Spinal cord (tissue), 10 donors: ENCODE results near the gene THUMPD3. TPM values are rescaled to one million over a fixed set of nuclear protein-coding genes. Genes with fewer than 3 reads are reported as not detected.

Experiments
- DNase-seq, 6 donors: peaks; one replicate each; pipeline versions ENCODE4 v3.0.0 to v3.0.0-alpha.2; 2013 to 2015; ENCODE audit warnings: low spot score in 6 of 6, low read depth in 4 of 6
- H3K27ac ChIP-seq: one replicate; pipeline ENCODE4 v1.5.1; 2013; ENCODE audit warnings: low read depth, low read length, control low read depth
- H3K27me3 ChIP-seq: one replicate; pipeline ENCODE4 v1.6.1; 2013; ENCODE audit warnings: low read length; ENCODE audit not compliant: control insufficient read depth, insufficient read depth
- H3K36me3 ChIP-seq: one replicate; pipeline ENCODE4 v1.6.1; 2013; ENCODE audit warnings: low read length; ENCODE audit not compliant: control insufficient read depth, insufficient read depth
- H3K4me1 ChIP-seq: one replicate; pipeline ENCODE4 v1.6.1; 2013; ENCODE audit warnings: low read length; ENCODE audit not compliant: control insufficient read depth, insufficient read depth
- H3K4me3 ChIP-seq: one replicate; pipeline ENCODE4 v1.5.1; 2013; ENCODE audit warnings: low read depth, low read length, control low read depth
- H3K9me3 ChIP-seq: one replicate; pipeline ENCODE4 v1.6.1; 2013; ENCODE audit warnings: low read length; ENCODE audit not compliant: control insufficient read depth, insufficient read depth
- WGBS: methylation state at CpG from one replicate; pipeline ENCODE4 v1.1.5; 2013; ENCODE audit warnings: missing lambda C conversion rate; ENCODE audit not compliant: insufficient coverage; 5-methylcytosine and 5-hydroxymethylcytosine counted together
- polyA plus RNA-seq, 2 donors: library from polyadenylated mRNA; unstranded; fragments of 120-200 nt; gene quantifications; one replicate each; pipeline ENCODE4 v1.2.1, GENCODE V29; 2013; ENCODE audit not compliant: insufficient read length in 2 of 2
- total RNA-seq, 2 donors: library from RNA; depleted of rRNA in 1 of 2; stranded (reverse); fragments of 120-200 nt in 1 of 2; fragments of >200 nt in 1 of 2; gene quantifications; one replicate each; pipeline versions ENCODE4 v1.2.3 to v1.2.4, GENCODE V29; 2013 to 2014
- donor health status: healthy.

The THUMPD3 gene
- total and polyA plus RNA-seq, 4 donors: 48.1 to 50.1 (median 48.8) TPM

DNA sequence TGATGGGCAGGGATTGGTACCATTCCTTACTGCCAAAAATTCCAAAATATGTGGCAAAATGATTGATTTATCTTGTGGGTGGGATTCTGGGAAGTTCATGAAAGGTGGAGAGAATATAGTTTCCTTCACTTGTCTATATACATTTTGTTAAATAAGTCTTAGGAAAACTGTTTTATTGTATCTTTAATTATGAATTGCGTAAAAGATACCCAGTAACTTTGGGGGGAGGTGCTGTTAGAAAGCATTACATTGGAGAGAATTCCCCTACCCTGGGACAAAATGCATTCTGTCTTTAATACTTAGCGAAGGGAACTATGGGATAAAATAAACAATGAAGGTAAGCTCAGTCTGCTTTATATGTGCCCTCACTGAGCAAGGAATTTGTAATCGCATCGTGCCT is 39.1 kb downstream of the THUMPD3 start:
- Histone ChIP-seq H3K36me3 (no peaks in the 10 kb centered on the region), H3K4me3 (no peak overlapping the region), H3K27me3 (no peaks in the 10 kb centered on the region), H3K4me1 (peaks cover 5% of the 10 kb centered on the region), H3K27ac (peak overlapping the region; percentile 83), H3K9me3 (no peaks in the 10 kb centered on the region)
- WGBS: no CpG with 5 or more reads among the region's 4 CpGs
- DNase-seq: peak in 1 of 6 donors; percentile 17

DNA sequence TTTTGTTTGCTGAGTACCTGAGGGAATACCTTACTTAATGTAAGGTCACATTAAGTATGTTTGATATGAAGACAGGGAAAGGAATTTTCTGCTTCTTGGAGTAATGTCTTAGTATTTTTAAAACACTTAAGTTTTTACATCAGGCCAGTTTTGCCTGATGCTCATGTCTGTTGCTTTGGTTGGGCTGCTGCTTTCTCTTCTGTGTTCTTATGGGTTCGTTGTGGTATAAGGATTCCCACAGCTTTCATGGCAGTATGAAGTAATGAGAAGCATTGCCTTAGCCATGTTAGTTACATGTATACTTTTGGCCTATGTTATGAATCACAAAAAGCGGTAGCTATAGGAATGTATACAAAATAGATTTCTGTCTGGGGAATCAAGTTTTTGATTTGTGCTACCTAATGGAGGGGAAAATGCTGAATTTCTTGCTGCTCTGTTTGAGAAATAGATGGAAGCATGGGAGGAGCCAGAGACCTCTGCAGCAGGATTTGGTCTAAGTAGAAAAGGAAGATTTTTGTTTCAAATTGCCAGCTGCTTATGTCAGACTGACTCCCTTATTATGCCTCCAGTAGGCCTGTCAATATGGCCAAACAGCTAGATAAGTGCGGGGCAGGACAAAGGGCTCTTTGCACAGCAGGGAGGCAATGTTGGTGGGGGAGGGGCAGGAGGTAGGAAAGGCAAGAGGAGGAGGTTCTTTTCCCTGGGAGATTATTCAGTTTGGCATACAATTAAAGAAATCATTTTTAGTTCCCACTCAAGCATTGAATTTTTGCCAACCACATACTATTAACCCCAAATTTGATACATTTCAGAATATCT is 39.8 kb downstream of the THUMPD3 start:
- Histone ChIP-seq H3K4me1 (peaks cover 6% of the 10 kb centered on the region), H3K36me3 (no peaks in the 10 kb centered on the region), H3K4me3 (no peak overlapping the region), H3K27ac (peak overlapping the region; percentile 83), H3K27me3 (no peaks in the 10 kb centered on the region), H3K9me3 (no peaks in the 10 kb centered on the region)
- 0% methylated on average over 2 of the region's 3 CpGs for WGBS
- peak in 2 of 6 donors; percentile 84 to 86 for DNase-seq

DNA sequence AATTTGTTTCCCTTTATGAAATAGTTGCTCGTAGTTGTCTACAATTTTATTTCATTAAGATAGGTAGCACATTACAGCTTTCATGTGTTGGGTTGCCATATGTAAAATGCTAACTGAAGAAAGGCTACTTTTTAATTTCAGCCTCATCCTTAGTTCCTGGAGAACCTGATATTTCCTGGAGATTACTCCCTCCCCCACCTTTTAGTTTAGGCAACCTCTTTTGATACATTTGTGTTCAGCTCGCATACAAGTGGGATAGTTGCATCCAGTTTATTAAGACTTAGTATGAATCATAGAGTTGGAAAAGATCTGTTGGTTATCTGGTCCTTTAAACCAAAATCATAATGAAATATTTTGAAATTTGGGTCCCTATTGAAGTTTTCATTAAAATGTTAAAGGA is 40.6 kb downstream of the THUMPD3 start:
- peak overlapping the region; percentile 83 for H3K27ac ChIP-seq
- H3K9me3 ChIP-seq: no peaks in the 10 kb centered on the region
- no peak overlapping the region for H3K4me3 ChIP-seq
- WGBS: no CpG with 5 or more reads among the region's 2 CpGs
- no peaks in the 10 kb centered on the region for H3K27me3 ChIP-seq
- no peaks in the 10 kb centered on the region for H3K36me3 ChIP-seq
- no peak for DNase-seq
- peaks cover 8% of the 10 kb centered on the region for H3K4me1 ChIP-seq

DNA sequence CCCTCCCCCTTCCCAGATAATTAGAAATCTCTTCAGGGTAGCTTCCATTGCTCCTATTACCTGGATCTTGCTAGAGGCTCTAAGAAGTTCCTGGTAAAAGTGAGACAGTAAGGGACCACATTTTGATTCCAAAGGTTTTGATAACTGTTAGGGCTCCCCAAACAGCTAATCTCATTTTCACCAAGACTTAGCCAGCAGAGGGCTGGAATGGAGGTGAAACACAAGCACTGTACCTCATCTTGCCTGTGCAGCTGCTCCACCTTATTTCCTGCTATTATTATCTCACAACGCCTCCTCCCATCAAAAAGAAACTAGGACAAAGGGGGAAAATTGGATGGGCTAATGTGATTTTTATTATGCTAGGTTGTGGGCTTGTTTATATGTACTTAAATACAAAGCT is 41.8 kb downstream of the THUMPD3 start:
- H3K27me3 ChIP-seq: no peaks in the 10 kb centered on the region
- no peaks in the 10 kb centered on the region for H3K9me3 ChIP-seq
- DNase-seq: peak in 1 of 6 donors; percentile 17
- no CpG with 5 or more reads among the region's 1 CpG for WGBS
- H3K27ac ChIP-seq: no peak overlapping the region
- H3K4me1 ChIP-seq: peaks cover 8% of the 10 kb centered on the region
- H3K36me3 ChIP-seq: no peaks in the 10 kb centered on the region
- no peak overlapping the region for H3K4me3 ChIP-seq

DNA sequence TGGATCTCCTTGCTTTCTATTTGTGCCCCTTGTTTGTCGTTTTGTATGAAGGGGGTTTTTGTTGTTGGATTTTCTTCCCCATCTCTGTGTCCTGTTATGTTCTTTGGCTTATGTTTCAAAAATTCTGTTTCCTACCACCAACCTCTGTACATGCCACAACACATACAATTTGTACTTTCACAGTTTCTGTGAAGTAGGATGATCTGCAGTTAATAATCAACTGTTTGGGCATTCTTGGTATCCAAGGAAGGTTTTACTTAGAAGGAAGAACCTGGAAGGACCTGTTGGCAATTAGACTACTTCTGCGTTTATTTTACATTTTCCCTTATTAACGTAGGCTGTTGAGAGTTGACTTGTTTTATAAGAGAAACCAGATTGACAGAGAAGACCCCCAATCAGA is 42.9 kb downstream of the THUMPD3 start:
- Histone ChIP-seq H3K9me3 (no peaks in the 10 kb centered on the region), H3K4me1 (peaks cover 8% of the 10 kb centered on the region), H3K27ac (no peak overlapping the region), H3K4me3 (no peak overlapping the region), H3K27me3 (no peaks in the 10 kb centered on the region), H3K36me3 (no peaks in the 10 kb centered on the region)
- no CpG with 5 or more reads among the region's 3 CpGs for WGBS
- no peak for DNase-seq

DNA sequence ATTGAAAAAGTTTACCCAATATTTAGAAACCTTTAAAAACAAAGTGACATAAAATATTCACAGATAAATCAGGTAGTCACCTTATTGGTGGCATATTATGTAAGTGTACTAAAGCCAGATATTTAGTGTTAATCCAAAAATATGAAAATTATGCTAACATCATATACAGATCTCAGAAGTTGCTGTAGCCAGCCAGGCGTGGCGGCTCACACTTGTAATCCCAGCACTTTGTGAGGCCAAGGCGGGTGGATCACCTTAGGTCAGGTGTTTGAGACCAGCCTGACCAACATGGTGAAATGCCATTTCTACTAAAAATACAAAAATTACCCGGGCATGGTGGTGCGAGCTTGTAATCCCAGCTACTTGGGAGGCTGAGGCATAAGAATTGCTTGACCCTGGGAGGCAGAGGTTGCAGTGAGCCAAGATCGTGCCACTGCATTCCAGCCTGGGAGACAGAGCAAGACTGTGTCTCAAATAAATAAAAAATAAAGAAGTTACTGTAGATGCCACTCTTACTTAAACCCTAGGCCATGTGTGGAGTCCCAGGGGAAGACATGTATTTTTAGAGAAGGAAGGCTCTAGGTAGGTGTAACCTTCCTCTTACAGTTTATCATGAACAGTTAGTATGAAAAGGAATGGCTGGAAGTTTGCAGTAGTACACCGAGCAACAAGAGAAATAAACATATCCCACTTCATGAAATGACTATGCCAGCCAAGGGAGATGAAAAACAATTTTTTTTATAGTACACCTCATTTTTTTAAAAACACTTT is 44.2 kb downstream of the THUMPD3 start:
- no peaks in the 10 kb centered on the region for H3K27me3 ChIP-seq
- H3K27ac ChIP-seq: no peak overlapping the region
- no peaks in the 10 kb centered on the region for H3K36me3 ChIP-seq
- DNase-seq: no peak
- no peaks in the 10 kb centered on the region for H3K9me3 ChIP-seq
- peaks cover 8% of the 10 kb centered on the region for H3K4me1 ChIP-seq
- WGBS: 100% methylated on average over 2 of the region's 7 CpGs
- no peak overlapping the region for H3K4me3 ChIP-seq

DNA sequence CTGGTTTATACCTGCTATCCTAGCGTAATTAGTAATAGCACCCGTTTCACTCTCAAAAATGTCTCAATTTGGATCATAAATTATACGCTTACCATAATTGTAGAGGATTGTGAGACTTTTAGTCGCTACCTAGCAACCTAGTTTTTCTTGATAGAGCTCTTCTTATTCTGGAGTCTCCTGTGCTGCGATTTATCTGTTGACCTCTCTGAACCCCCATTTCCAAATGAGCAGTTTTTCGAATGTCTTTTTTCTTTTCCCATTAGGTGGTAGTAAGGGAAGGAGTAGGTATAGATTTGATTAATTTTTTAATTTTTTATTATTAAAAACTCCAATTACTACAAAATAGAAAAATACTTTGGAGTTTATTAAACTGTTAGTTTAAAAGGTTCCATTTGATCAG is 45.2 kb downstream of the THUMPD3 start:
- H3K4me3 ChIP-seq: no peak overlapping the region
- peaks cover 4% of the 10 kb centered on the region for H3K4me1 ChIP-seq
- no peaks in the 10 kb centered on the region for H3K36me3 ChIP-seq
- WGBS: no CpG with 5 or more reads among the region's 6 CpGs
- H3K9me3 ChIP-seq: no peaks in the 10 kb centered on the region
- no peak overlapping the region for H3K27ac ChIP-seq
- no peaks in the 10 kb centered on the region for H3K27me3 ChIP-seq
- DNase-seq: no peak

DNA sequence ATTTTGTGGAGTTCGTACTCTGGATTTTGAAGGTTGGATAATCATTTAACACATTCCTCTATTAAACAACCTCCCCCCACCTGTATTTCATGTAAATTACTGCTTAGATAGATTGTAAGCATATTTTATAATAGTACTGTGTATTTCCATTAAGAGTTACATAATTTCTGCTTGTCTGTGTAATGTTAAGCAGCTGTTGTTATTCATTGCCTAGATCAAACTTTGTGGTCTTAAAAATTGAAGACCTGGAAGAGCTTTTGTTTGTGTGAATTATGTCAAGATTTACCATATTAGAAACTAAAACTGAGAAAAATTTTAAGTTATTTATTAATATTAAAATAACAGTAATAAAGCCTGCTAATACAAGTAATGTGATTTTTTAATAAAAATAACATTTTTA is 45.7 kb downstream of the THUMPD3 start:
- WGBS: no CpG with 5 or more reads among the region's 1 CpG
- peaks cover 3% of the 10 kb centered on the region for H3K4me1 ChIP-seq
- no peaks in the 10 kb centered on the region for H3K36me3 ChIP-seq
- no peak overlapping the region for H3K27ac ChIP-seq
- no peaks in the 10 kb centered on the region for H3K27me3 ChIP-seq
- no peak overlapping the region for H3K4me3 ChIP-seq
- DNase-seq: no peak
- H3K9me3 ChIP-seq: no peaks in the 10 kb centered on the region

DNA sequence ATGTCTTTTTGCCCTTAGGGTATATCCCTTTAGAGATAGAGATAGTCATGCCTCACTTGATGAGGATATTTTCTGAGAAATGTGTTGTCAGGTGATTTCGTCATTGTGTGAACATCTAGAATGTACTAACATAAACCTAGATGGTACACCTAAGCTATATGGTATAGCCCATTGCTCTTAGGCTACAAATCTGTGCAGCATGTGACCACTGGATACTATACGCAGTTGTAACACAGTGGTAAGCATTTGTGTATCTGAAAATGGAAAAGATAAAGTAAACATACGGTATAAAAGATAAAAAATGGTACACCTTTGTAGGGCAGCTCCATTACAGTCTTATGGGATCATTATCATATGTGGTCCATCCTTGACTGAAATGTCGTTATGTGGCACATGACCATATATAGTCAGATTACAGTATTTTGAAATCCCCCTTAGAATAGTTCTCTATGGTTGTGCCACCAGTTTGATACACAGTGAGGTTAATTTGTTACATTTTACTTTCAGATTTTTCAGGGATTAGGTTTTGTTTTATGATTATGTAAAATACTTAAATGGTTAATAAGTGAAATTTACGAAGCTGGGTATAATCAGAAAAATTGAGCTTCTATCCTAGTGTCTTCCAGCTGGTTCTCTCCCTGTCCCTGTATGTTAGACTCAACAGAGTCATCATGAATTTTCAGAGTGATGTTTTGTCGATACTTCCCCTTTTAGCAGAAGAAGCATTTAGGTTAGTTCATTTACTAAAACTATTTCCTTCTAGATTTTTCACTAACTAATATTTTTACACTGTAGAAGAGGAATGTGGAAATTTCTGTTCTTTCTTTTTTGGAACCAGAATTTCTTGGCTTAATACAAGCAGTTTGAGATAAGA is 47.4 kb downstream of the THUMPD3 start:
- Histone ChIP-seq H3K9me3 (no peaks in the 10 kb centered on the region), H3K27ac (no peak overlapping the region), H3K4me1 (peaks cover 3% of the 10 kb centered on the region), H3K27me3 (no peaks in the 10 kb centered on the region), H3K4me3 (no peak overlapping the region), H3K36me3 (no peaks in the 10 kb centered on the region)
- DNase-seq: no peak
- 100% methylated on average over 1 of the region's 6 CpGs for WGBS
